Measurements from ENCODE around the gene ENTR1.

The ENTR1 gene

GRCh38 chr9:136400038-136400834 lies 10.2 kb downstream of the ENTR1 start, which contains the start of gene SNAPC4 (continued):
- no peak for TF ChIP-seq ZNF18 (tag by site-specific recombination; IDR thresholded peaks at IDR 0.05)
- no peak for TF ChIP-seq GLI2 (tag by site-specific recombination; IDR thresholded peaks at IDR 0.05; ENCODE audit: borderline replicate concordance, low read depth)
- TF ChIP-seq PRDM1 (tag by site-specific recombination; IDR thresholded peaks at IDR 0.05) = no peak
- no peak; the same call in 1 of the 2 replicates for TF ChIP-seq ZFP37 (tag by site-specific recombination; IDR thresholded peaks at IDR 0.05)
- TF ChIP-seq INSM2 (tag by site-specific recombination; IDR thresholded peaks at IDR 0.05) = 0 out of 2 replicates have a peak, but pooled peaks have one; percentile 24
- no peak for TF ChIP-seq ZFP41 (tag by site-specific recombination; IDR thresholded peaks at IDR 0.05; ENCODE audit: borderline replicate concordance)
- no peak for TF ChIP-seq RBAK (tag by site-specific recombination; IDR thresholded peaks at IDR 0.05)
- TF ChIP-seq AEBP2 (tag by site-specific recombination; IDR thresholded peaks at IDR 0.05; ENCODE audit: borderline replicate concordance) = no peak
- no peak; the same call in 1 of the 2 replicates for TF ChIP-seq GLIS1 (tag by site-specific recombination; IDR thresholded peaks at IDR 0.05)
- no peak for TF ChIP-seq ZNF140 (tag by site-specific recombination; IDR thresholded peaks at IDR 0.05)
- no peak for TF ChIP-seq ZNF707 (tag by site-specific recombination; IDR thresholded peaks at IDR 0.05)
- peak; percentile 62 for TF ChIP-seq ZFHX2 (tag by site-specific recombination; conservative IDR thresholded peaks at IDR 0.05)
- TF ChIP-seq REPIN1 (tag by site-specific recombination; IDR thresholded peaks at IDR 0.05; ENCODE audit: low read depth) = no peak
- no peak for TF ChIP-seq ZNF777 (tag by site-specific recombination; IDR thresholded peaks at IDR 0.05; ENCODE audit: borderline replicate concordance)
- TF ChIP-seq ZNF121 (tag by site-specific recombination; IDR thresholded peaks at IDR 0.05) = no peak
- TF ChIP-seq ZBTB44 (tag by site-specific recombination; IDR thresholded peaks at IDR 0.05) = peak; percentile 48; the same call in 1 of the 2 replicates
- no peak for TF ChIP-seq ZBTB21 (tag by site-specific recombination; IDR thresholded peaks at IDR 0.05)
- TF ChIP-seq ZNF362 (tag by site-specific recombination; IDR thresholded peaks at IDR 0.05) = no peak
- TF ChIP-seq KLF16 (tag by site-specific recombination; IDR thresholded peaks at IDR 0.05) = no peak
- TF ChIP-seq ZNF629 (tag by site-specific recombination; IDR thresholded peaks at IDR 0.05) = peak; percentile 36; the same call in 1 of the 2 replicates
- TF ChIP-seq ZNF366 (tag by site-specific recombination; conservative IDR thresholded peaks at IDR 0.05) = no peak
- no peak for TF ChIP-seq ZNF416 (tag by site-specific recombination; IDR thresholded peaks at IDR 0.05)
- TF ChIP-seq ZFP69B (tag by site-specific recombination; IDR thresholded peaks at IDR 0.05) = no peak
- TF ChIP-seq ZNF843 (tag by site-specific recombination; IDR thresholded peaks at IDR 0.05) = no peak
- 0 out of 2 replicates have a peak, but pooled peaks have one; percentile 28 for TF ChIP-seq ZNF324 (tag by site-specific recombination; IDR thresholded peaks at IDR 0.05)
- no peak for TF ChIP-seq ZNF514 (tag by site-specific recombination; IDR thresholded peaks at IDR 0.05)
- TF ChIP-seq ZNF341 (tag by site-specific recombination; IDR thresholded peaks at IDR 0.05; ENCODE audit: low read depth) = no peak
- TF ChIP-seq ATF2 (tag by site-specific recombination; IDR thresholded peaks at IDR 0.05; ENCODE audit: low read depth) = no peak
- no peak for TF ChIP-seq ZNF639 (tag by site-specific recombination; IDR thresholded peaks at IDR 0.05)
- TF ChIP-seq ZNF157 (tag by site-specific recombination; IDR thresholded peaks at IDR 0.05) = no peak

Data from HEK293 (cell line).